NCI-H146 (cell line): ENCODE data around the gene PACSIN1.
A peak's percentile ranks its signal among the peaks of the same experiment; 100 is the strongest.

ENCODE experiments used
- DNase-seq: peaks from one replicate; lab custom pipeline; 2025; lab: John Stamatoyannopoulos, UW

The PACSIN1 gene

GRCh38 chr6:34528996-34529664 is 63.3 kb downstream of the PACSIN1 start:
- no peak for DNase-seq

DNA sequence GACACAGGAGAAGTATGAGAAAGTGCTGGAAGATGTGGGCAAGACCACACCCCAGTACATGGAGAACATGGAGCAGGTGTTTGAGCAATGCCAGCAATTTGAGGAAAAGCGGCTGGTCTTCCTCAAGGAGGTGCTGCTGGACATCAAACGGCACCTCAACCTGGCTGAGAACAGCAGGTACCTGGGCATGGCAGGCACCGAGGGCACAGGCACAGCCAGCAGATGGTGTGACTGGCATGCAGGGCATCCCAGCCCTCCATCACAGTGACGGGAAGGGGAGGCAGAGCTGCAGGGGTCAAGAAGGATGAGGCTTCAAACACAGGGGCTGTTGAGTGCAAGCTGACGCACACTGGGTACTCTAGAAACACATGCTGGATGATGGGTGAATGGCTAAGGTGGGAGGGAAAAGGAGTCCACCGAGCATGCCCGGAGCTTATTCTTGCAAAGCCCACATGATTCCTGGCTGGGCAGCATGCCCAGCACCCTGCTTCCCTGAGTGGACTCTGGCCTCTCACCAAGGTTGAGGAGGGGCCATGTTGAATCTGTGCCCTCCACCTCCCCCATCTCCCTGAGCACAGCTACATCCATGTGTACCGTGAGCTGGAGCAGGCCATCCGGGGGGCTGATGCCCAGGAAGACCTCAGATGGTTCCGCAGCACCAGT is 63.9 kb downstream of the PACSIN1 start:
- DNase-seq: no peak

DNA sequence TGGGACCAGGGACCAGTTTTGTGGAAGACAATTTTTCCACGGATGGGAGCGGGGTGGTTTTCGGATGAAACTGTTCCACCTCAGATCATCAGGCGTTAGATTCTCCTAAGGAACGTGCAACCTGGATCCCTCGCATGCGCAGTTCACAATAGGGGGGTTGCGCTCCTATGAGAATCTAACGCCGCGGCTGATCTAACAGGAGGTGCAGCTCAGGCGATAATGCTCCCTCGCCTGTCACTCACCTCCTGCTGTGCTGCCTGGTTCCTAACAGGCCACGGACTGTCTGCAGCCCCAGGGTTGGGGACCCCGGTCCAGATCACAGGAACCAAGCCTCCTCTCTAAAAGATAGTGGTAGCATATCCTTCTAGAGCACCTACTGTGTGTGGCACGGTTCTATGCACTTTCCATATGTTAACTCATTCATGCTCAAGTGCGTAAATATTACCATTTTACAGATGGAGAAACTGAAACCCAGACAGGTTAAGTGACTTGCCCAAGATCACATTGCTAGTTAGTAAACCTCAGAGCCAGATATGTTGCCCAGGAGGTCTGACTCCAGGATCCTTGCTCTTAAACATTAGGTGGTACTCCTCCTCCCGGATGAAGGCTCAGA is 65.0 kb downstream of the PACSIN1 start:
- DNase-seq: no peak

DNA sequence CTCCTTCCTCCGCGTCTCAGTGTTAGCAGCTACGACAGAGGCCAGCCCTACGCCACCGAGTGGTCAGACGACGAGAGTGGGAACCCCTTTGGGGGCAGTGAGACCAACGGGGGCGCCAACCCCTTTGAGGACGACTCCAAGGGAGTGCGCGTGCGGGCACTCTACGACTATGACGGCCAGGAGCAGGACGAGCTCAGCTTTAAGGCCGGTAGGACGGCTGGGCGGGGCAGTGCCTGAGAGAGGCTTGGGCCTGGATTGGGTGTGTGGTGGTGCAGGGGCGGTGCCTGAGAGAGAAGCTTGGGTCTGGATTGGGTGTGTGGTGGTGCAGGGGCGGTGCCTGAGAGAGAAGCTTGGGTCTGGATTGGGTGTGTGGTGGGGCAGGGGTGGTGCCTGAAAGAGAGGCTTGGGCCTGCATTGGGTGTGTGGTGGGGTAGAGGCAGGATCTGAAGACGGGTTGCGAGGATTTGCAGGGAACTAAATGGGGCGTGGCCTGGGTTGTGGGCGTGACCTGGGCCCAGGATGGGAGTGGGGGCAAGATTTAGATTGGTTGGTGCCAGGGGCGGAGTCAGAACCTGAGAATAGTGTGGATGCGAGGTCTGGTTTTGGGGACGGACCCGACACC is 65.8 kb downstream of the PACSIN1 start:
- DNase-seq: no peak

DNA sequence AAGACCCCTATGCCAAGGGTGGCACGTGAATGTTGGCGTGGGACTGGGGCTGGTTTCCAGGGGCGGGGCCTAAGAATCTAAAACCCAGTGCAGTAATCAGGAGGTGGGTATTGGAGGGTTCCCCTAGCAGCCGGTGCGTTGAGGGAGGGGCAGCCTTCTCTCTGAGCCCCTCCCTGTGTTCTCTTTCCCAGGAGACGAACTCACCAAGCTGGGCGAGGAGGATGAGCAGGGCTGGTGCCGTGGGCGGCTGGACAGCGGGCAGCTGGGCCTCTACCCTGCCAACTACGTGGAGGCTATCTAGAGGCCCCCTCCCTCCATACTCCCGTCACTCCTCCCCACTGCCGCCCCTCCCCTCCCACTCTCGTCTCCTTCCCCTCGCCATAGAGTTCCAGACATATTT is 66.4 kb downstream of the PACSIN1 start:
- no peak for DNase-seq

DNA sequence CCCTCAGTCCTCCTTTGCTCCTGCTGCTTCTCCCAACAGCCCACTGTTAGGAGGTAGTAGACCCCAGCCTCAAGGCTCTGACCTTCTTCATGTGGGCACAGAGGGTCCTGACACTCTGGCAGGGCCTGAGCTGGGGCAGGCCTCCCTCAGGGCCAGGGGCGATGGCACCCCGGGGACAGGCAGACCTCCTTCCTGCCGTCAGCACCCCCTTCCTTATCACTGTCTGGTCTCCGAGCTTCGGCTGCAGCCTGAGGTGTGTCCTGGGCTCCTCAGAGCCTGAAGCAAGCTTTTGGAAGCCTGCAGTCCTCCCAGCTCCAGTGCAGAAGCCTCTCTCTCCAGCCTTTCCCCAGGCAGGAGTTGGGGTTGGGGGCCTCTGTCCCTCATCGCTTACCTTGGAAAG is 68.3 kb downstream of the PACSIN1 start:
- DNase-seq: no peak

DNA sequence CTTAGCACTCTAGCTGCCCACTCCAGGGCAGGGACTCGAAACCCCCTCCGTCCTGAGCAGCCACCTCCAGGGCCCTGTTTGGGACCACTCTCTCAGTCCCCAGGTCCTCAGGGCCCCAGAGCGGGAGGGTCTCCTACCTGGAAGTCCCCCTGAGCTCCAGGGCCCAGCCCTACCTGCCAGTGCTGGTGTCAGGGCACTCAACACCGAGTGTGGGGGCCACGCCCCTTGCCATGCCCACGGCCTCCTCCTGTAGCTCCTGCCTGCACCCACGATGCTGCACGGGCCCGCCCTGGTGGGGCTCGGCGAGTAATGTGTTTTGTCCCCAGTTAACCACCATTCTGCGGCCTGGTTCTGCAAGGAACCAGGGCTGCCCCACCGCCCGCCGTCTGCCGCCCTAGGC is 68.8 kb downstream of the PACSIN1 start:
- no peak for DNase-seq

DNA sequence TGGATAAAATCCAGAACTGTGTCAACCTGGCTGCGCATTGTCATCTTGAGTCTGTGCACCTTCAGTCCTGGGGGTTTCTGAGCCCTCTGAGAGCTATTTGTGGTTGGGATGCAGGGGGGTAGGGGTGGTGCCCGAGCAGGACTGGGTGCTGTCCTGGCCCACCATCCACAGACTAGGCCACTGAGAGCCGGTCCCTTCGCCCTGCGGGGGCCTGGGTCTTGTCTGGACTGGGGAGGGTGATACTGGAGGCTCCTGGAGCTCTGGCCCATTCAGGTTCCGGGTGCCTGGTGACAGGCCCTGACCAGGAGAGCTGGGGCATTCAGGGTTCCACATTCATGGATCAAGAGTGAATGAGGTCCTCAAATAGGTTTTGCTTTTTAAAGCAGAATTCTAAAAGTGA is 69.3 kb downstream of the PACSIN1 start:
- no peak for DNase-seq

- DNase-seq: no peak
Measured at GRCh38 chr6:34535646-34536045, 69.8 kb downstream of the PACSIN1 start.

- peak; percentile 40 for DNase-seq
Measured at GRCh38 chr6:34536251-34536958, 70.5 kb downstream of the PACSIN1 start.

DNA sequence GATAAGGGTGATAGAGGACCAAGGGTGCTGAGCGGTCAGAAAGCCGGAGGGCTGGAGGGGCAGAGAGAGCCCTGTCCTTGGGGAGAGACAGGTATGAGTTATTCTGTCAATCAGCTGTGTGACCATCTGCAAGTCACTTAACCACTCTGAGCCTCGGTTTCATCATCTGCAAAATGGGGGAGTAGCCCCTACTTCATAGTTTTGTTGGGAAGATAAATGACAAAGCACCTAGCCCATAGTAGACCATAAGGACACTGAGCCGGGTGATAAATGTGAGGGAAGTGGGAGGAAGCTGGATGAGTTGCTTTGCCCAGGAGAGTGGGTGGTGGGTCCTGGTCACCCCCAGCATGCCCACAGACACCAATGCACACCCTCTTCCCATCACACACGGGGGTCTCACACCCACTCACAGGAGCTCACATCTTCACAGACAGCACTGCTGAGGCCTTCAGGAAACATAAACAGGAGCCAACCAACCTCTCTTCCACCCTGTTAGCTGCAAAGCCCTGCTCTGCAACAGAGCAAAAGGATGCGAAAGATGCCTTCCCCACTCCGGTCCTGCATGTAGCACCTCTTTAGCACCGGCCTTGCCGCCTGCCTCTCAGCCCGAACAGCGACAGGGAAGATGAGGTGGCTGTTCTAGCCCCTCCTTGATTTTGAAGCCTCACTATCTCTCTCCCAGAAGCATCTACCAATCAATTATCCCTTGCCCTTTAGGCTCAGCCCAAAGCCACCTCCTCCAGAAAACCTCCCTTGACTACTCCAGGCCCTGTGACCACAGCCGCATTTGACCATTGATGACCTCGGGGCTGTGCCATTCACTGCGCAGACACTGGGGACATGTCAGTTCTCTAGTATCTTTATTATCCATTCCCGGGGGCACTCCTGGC is 71.3 kb downstream of the PACSIN1 start:
- DNase-seq: no peak

GRCh38 chr6:34537922-34538550 is 72.2 kb downstream of the PACSIN1 start:
- no peak for DNase-seq

GRCh38 chr6:34538581-34538980 is 72.7 kb downstream of the PACSIN1 start:
- DNase-seq: no peak

- no peak for DNase-seq
Measured at GRCh38 chr6:34539181-34539580, 73.3 kb downstream of the PACSIN1 start.

DNA sequence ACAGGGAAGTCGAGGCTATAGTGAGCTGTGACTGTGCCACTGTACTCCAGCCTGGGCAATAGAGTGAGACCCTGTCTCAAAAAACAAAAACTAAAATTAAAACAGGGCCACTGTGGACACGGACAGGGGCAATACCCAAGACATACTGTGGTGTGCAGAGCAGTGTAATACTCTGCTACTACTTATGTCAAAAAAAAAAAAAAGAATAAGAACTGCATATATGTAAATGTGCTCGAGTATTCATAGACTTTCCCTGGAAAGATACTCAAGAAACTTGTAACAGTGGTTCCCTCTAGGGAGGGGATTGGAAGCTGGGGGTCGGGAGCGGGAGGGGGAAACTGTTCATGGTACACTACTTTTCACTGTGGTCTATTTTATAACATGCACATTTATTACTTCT is 74.3 kb downstream of the PACSIN1 start:
- no peak for DNase-seq

- DNase-seq: no peak
Measured at GRCh38 chr6:34540841-34541240, 75.0 kb downstream of the PACSIN1 start.

DNA sequence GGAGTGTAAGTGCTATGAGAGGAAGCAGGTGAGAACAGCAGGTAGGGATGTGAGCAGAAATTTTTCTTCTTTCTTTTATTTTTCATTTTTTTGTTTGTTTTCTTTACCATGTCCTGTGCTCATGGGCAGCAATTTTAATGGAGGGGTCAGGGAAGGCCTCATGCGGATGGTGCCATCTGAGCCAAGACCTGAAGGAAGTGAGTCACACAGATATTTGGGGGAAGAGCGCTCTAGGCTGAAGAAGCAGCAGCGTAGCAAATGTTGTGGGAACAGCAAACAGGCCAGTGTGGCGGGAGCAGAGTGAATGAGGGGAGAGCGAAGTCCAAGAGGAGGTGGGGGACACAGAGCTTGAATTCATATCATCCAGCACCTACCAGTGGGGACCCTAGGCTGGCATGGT is 77.5 kb downstream of the PACSIN1 start:
- no peak for DNase-seq

GRCh38 chr6:34544052-34544604 is 78.3 kb downstream of the PACSIN1 start:
- DNase-seq: no peak

DNA sequence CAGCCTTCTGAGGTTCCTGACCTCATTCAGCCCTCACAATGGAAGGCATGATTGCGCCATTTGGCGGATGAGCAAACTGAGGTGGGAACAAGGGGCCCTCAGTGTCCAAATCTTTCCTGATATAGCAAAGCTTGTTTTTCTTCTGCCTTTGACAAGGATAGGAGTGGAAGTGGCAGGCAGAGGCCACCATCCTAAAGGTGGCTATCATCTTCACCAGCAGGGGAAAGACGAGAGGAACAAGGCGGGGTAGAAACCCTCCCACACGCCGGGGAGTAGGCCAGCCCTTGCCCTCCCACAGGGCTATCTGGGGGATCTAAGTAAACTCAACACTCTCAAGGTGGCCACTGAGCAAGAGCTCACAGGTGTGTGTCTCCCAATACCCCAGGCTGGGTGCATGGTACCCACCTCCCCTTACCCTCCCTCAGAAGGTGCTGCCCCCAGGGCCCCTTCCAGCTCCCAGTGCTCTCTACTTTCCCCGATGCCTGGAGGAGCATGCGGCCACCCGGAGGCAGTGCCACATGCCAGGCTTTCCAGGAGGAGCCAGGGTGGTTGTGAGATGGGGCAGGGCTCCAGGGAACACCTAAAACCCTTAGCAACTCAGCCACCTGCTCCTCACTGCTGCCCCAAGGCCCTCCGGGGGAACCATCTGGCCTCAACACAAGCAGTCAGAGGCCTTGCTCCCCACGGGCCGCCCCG is 79.0 kb downstream of the PACSIN1 start:
- DNase-seq: no peak
